ENCODE data around the gene GANC.

The GANC gene

GRCh38 chr15:42363487-42363886 lies 90.5 kb downstream of the GANC start:
- no peaks in the 10 kb centered on the region for H3K4me1 ChIP-seq
- no peaks in the 10 kb centered on the region for H3K36me3 ChIP-seq
- H3K27me3 ChIP-seq, result peaks cover 4% of the 10 kb centered on the region; the same call in 1 of the 2 replicates
- H3K9me3 ChIP-seq, result no peaks in the 10 kb centered on the region
- H3K4me3 ChIP-seq (ENCODE audit: low read depth, low read length), result no peak overlapping the region
- no peak for TF ChIP-seq CTCF (IDR thresholded peaks at IDR 0.05; ENCODE audit: low read depth, low read length)
- no peak for DNase-seq

- no peak overlapping the region for H3K4me3 ChIP-seq (ENCODE audit: low read depth, low read length)
- H3K9me3 ChIP-seq, result no peaks in the 10 kb centered on the region
- no peak for TF ChIP-seq CTCF (IDR thresholded peaks at IDR 0.05; ENCODE audit: low read depth, low read length)
- no peaks in the 10 kb centered on the region for H3K36me3 ChIP-seq
- peaks cover 4% of the 10 kb centered on the region; the same call in 1 of the 2 replicates for H3K27me3 ChIP-seq
- H3K4me1 ChIP-seq, result no peaks in the 10 kb centered on the region
- no peak for DNase-seq
These were observed 90.9 kb downstream of the GANC start for GRCh38 chr15:42363942-42364341.

- no peaks in the 10 kb centered on the region for H3K4me1 ChIP-seq
- DNase-seq, result peak; percentile 24
- H3K36me3 ChIP-seq, result no peaks in the 10 kb centered on the region
- H3K9me3 ChIP-seq, result no peaks in the 10 kb centered on the region
- no peak overlapping the region for H3K4me3 ChIP-seq (ENCODE audit: low read depth, low read length)
- TF ChIP-seq CTCF (IDR thresholded peaks at IDR 0.05; ENCODE audit: low read depth, low read length), result no peak
- peaks cover 4% of the 10 kb centered on the region; the same call in 1 of the 2 replicates for H3K27me3 ChIP-seq
These were observed 91.5 kb downstream of the GANC start for GRCh38 chr15:42364529-42364928.

- H3K4me3 ChIP-seq (ENCODE audit: low read depth, low read length), result no peak overlapping the region
- no peak for DNase-seq
- no peaks in the 10 kb centered on the region for H3K4me1 ChIP-seq
- no peak for TF ChIP-seq CTCF (IDR thresholded peaks at IDR 0.05; ENCODE audit: low read depth, low read length)
- H3K9me3 ChIP-seq, result no peaks in the 10 kb centered on the region
- H3K27me3 ChIP-seq, result peaks cover 4% of the 10 kb centered on the region; the same call in 1 of the 2 replicates
- H3K36me3 ChIP-seq, result no peaks in the 10 kb centered on the region
These were observed 93.0 kb downstream of the GANC start for GRCh38 chr15:42365921-42366550.

- no peak for TF ChIP-seq CTCF (IDR thresholded peaks at IDR 0.05; ENCODE audit: low read depth, low read length)
- Histone ChIP-seq H3K9me3 (no peaks in the 10 kb centered on the region), H3K27me3 (peaks cover 4% of the 10 kb centered on the region; the same call in 1 of the 2 replicates), H3K4me1 (no peaks in the 10 kb centered on the region), H3K36me3 (no peaks in the 10 kb centered on the region), H3K4me3 (ENCODE audit: low read depth, low read length) (no peak overlapping the region)
- DNase-seq, result no peak
These were observed 94.0 kb downstream of the GANC start for GRCh38 chr15:42367041-42367440.

- Histone ChIP-seq H3K27me3 (peaks cover 4% of the 10 kb centered on the region; the same call in 1 of the 2 replicates), H3K9me3 (no peaks in the 10 kb centered on the region), H3K36me3 (no peaks in the 10 kb centered on the region), H3K4me3 (ENCODE audit: low read depth, low read length) (no peak overlapping the region), H3K4me1 (no peaks in the 10 kb centered on the region)
- no peak for DNase-seq
- TF ChIP-seq CTCF (IDR thresholded peaks at IDR 0.05; ENCODE audit: low read depth, low read length), result no peak
These were observed 95.1 kb downstream of the GANC start for GRCh38 chr15:42368096-42368495.

Data from BE2C (cell line).